OCI-LY7 (cell line): Measurements from ENCODE around the gene C3orf18. TPM values are rescaled to one million over a fixed set of nuclear protein-coding genes. Genes with fewer than 3 reads are reported as not detected.

ENCODE experiments used
- BruUV-seq: library from RNA; stranded (reverse); fragments of 400-500 nt; replicated peaks from 2 replicates; lab custom pipeline; 2021; lab: Mats Ljungman, UMichigan
- CTCF ChIA-PET: fragments of 300-600 bp; sonication (Branson Sonifier 250); formaldehyde crosslinking; loops from one replicate; lab custom pipeline; 2022; ENCODE audit warnings: antibody characterized with exemption; ENCODE audit not compliant: unreplicated experiment; lab: Charles Lee
- POLR2A ChIA-PET: fragments of 300-600 bp; sonication (Branson Sonifier 250); formaldehyde crosslinking; loops from one replicate; lab custom pipeline; 2022; ENCODE audit warnings: antibody characterized with exemption; lab: Charles Lee
- DNase-seq: peaks from one replicate; pipeline ENCODE4 v3.0.0-alpha.2; 2015; ENCODE audit warnings: low spot score
- H2AFZ ChIP-seq: fragments of 200-600 bp; sonication (generic), shearing (Covaris generic); 2 replicates; pipeline ENCODE4 v1.6.1; 2014; ENCODE audit warnings: mild to moderate bottlenecking, antibody characterized with exemption, low read length, moderate library complexity
- H3K27ac ChIP-seq: fragments of 200-600 bp; sonication (generic); 2 replicates; pipeline ENCODE4 v1.5.1; 2014; ENCODE audit warnings: mixed run types, low read depth, mild to moderate bottlenecking, moderate library complexity, low read length, inconsistent platforms; ENCODE audit not compliant: poor library complexity, severe bottlenecking
- H3K36me3 ChIP-seq: fragments of 200-600 bp; sonication (generic); 2 replicates; pipeline ENCODE4 v1.6.1; 2014; ENCODE audit warnings: mild to moderate bottlenecking, antibody characterized with exemption, low read length, moderate library complexity, mixed read lengths; ENCODE audit not compliant: insufficient read depth
- H3K4me1 ChIP-seq: fragments of 200-600 bp; sonication (generic); 2 replicates; pipeline ENCODE4 v1.5.1; 2014; ENCODE audit warnings: mild to moderate bottlenecking, low read length; ENCODE audit not compliant: insufficient read depth, poor library complexity, severe bottlenecking
- H3K4me2 ChIP-seq: fragments of 200-600 bp; sonication (generic); 2 replicates; pipeline ENCODE4 v1.6.1; 2014; ENCODE audit warnings: mild to moderate bottlenecking, low read length
- H3K4me3 ChIP-seq: fragments of 200-600 bp; sonication (generic); 2 replicates; pipeline ENCODE4 v1.5.1; 2014; ENCODE audit warnings: mild to moderate bottlenecking, low read depth, low read length; ENCODE audit not compliant: poor library complexity, severe bottlenecking
- H3K79me2 ChIP-seq: fragments of 200-600 bp; sonication (generic); 2 replicates; pipeline ENCODE4 v1.6.1; 2016; ENCODE audit warnings: low read depth, mild to moderate bottlenecking, low read length, moderate library complexity, mixed read lengths; ENCODE audit not compliant: insufficient read depth
- H3K9me2 ChIP-seq: fragments of 200-600 bp; sonication (generic); 2 replicates; pipeline ENCODE4 v1.6.1; 2016; ENCODE audit warnings: mild to moderate bottlenecking, low read length, mixed read lengths; ENCODE audit not compliant: insufficient read depth
- H3K9me3 ChIP-seq: fragments of 200-600 bp; sonication (generic); 2 replicates; pipeline ENCODE4 v1.6.1; 2014; ENCODE audit warnings: mild to moderate bottlenecking, mixed run types, low read length, mixed read lengths
- H4K20me1 ChIP-seq: fragments of 200-600 bp; sonication (generic); 2 replicates; pipeline ENCODE4 v1.6.1; 2014; ENCODE audit warnings: mild to moderate bottlenecking, antibody characterized with exemption, low read length, moderate library complexity, mixed read lengths; ENCODE audit not compliant: insufficient read depth
- EZH2phosphoT487 ChIP-seq: fragments of 200-600 bp; sonication (generic); IDR thresholded peaks from 2 replicates; pipeline ENCODE4 v1.6.1; 2018; ENCODE audit warnings: low read depth, borderline replicate concordance, mild to moderate bottlenecking, mixed run types, antibody characterized with exemption, low read length, moderate library complexity, mixed read lengths
- intact Hi-C: fragments of 100-400 bp; cut with micrococcal nuclease; formaldehyde crosslinking; loops from one replicate; pipeline ENCODE4 v1.10.0; 2022; ENCODE audit not compliant: unreplicated experiment
- total RNA-seq, 2 experiments: library from RNA; depleted of rRNA in 1 of 2; stranded (reverse); fragments of >200 nt in 1 of 2; shearing (Covaris generic) in 1 of 2; gene quantifications; 2 replicates each; pipeline ENCODE4 v1.2.3, GENCODE V29; 2014 to 2022
- TF ChIP-seq, protein P1 (sequence below): fragments of 200-600 bp; sonication (generic); conservative IDR thresholded peaks from 2 replicates; pipeline ENCODE4 v1.5.1; 2014; ENCODE audit warnings: mild to moderate bottlenecking, antibody characterized with exemption, low read length, moderate library complexity, mixed read lengths

C3orf18 gene
- total RNA-seq, 2 experiments from 2014 or later = 8.0 to 9.5 TPM

DNA sequence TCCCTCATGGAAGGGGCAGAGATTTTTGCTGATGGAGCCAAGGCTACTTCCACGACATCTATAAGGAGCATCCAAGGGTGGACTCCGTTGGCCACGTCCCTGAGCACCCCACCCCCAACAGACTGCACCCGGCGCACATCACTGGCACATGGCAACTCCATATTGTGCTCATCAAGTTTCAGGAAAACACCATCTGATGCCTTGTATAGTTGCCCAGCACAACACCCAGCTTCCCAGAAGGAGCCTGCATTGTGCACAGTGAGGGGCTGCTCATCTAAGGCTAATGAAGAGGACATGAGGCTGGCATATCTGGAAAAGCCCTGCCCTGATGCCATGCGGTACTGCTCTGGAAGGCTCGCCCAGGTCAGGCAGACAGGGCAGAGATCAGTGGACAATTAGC is 49.1 kb downstream of the C3orf18 start:
- TF ChIP-seq EZH2phosphoT487 = no peak
- TF ChIP-seq, protein P1, sequence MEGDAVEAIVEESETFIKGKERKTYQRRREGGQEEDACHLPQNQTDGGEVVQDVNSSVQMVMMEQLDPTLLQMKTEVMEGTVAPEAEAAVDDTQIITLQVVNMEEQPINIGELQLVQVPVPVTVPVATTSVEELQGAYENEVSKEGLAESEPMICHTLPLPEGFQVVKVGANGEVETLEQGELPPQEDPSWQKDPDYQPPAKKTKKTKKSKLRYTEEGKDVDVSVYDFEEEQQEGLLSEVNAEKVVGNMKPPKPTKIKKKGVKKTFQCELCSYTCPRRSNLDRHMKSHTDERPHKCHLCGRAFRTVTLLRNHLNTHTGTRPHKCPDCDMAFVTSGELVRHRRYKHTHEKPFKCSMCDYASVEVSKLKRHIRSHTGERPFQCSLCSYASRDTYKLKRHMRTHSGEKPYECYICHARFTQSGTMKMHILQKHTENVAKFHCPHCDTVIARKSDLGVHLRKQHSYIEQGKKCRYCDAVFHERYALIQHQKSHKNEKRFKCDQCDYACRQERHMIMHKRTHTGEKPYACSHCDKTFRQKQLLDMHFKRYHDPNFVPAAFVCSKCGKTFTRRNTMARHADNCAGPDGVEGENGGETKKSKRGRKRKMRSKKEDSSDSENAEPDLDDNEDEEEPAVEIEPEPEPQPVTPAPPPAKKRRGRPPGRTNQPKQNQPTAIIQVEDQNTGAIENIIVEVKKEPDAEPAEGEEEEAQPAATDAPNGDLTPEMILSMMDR = no peak
- no peaks in the 10 kb centered on the region for H3K36me3 ChIP-seq
- no peak overlapping the region for H3K27ac ChIP-seq
- no peak overlapping the region for H2AFZ ChIP-seq
- intact Hi-C loops = no loop called here
- no peak overlapping the region for H3K4me3 ChIP-seq
- DNase-seq = no peak
- no peak overlapping the region for H3K4me2 ChIP-seq
- CTCF ChIA-PET = no interaction called here
- BruUV-seq = no TSS peak
- no peaks in the 10 kb centered on the region for H3K9me2 ChIP-seq
- H4K20me1 ChIP-seq = no peaks in the 10 kb centered on the region; the same call in 1 of the 2 replicates
- no peaks in the 10 kb centered on the region for H3K79me2 ChIP-seq
- no peaks in the 10 kb centered on the region for H3K9me3 ChIP-seq
- POLR2A ChIA-PET = interaction anchor here (0.7 kb wide), 2 partner anchors 32 to 100 kb away, joined by 3 to 4 read pairs; no protein-coding TSS in a partner anchor
- H3K4me1 ChIP-seq = peaks cover 6% of the 10 kb centered on the region

DNA sequence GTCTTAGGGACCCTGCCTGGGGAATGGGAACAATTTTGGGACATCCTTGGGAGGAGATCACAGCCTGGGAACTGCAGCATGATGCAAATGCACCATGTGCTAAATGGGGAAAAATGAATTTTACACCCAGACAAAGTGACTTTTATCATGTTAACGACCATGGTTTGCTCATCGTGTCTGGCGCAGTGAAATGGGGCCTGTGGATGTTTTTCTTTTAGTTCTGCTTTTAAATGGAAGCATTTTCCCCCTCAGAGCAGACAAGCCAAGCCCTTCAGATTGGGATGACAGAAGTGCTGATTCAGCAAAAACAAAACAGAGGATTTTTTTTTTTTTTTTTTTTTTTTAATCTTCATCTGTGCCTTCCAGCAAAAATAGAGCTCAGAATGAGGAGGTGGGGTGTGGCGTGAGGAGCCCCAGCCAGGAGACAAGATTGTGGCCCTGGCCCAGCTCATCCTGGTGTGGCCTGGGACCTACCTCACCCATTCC is 49.8 kb downstream of the C3orf18 start:
- Histone ChIP-seq H3K9me2 (no peaks in the 10 kb centered on the region), H3K4me3 (no peak overlapping the region), H4K20me1 (no peaks in the 10 kb centered on the region; the same call in 1 of the 2 replicates), H3K27ac (no peak overlapping the region), H3K4me2 (no peak overlapping the region), H3K4me1 (peaks cover 6% of the 10 kb centered on the region), H3K36me3 (no peaks in the 10 kb centered on the region), H2AFZ (no peak overlapping the region), H3K79me2 (no peaks in the 10 kb centered on the region), H3K9me3 (no peaks in the 10 kb centered on the region)
- POLR2A ChIA-PET = interaction anchor here (0.6 to 0.7 kb wide), 3 partner anchors 31 to 408 kb away, joined by 3 to 4 read pairs (median 4); no protein-coding TSS in a partner anchor
- CTCF ChIA-PET = interaction anchor here (1.0 kb wide), 1 partner anchor 24 kb away, joined by 3 read pairs; no protein-coding TSS in a partner anchor
- BruUV-seq = no TSS peak
- intact Hi-C loops = no loop called here
- TF ChIP-seq EZH2phosphoT487 = no peak
- TF ChIP-seq, protein P1 = no peak
- no peak for DNase-seq

DNA sequence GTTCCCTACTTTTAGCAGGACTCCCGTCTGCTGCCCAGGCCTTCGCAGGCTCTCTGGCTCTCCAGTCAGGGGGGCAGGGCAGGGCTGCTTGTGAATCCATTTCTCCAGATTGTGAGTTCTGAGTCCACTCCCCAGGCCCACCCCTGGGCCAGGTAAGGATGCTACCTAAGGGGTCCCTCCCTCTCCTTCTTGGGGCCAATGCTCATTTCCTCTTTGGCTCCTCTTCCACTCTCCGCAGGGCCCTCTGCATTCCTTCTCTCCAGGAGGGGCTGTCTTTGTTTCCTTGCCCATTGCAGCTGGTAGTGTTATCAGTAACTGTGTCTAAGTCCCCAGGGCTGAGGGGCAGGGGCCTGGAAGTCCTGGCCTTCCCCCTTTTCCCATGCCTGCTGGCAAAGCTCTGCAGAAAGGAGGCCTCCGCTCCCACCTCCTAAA is 51.1 kb downstream of the C3orf18 start:
- H4K20me1 ChIP-seq = no peaks in the 10 kb centered on the region; the same call in 1 of the 2 replicates
- BruUV-seq = no TSS peak
- no peak overlapping the region for H3K4me3 ChIP-seq
- peaks cover 6% of the 10 kb centered on the region for H3K4me1 ChIP-seq
- no peak overlapping the region for H2AFZ ChIP-seq
- H3K27ac ChIP-seq = no peak overlapping the region
- POLR2A ChIA-PET = no interaction called here
- no peaks in the 10 kb centered on the region for H3K9me2 ChIP-seq
- H3K36me3 ChIP-seq = no peaks in the 10 kb centered on the region
- DNase-seq = no peak
- H3K79me2 ChIP-seq = no peaks in the 10 kb centered on the region
- H3K4me2 ChIP-seq = no peak overlapping the region
- intact Hi-C loops = no loop called here
- CTCF ChIA-PET = no interaction called here
- no peaks in the 10 kb centered on the region for H3K9me3 ChIP-seq
- TF ChIP-seq EZH2phosphoT487 = no peak
- TF ChIP-seq, protein P1 = no peak
